ENCODE data around the gene DAGLB.

Gene DAGLB

GRCh38 chr7:6480323-6480660, 32.5 kb upstream of the DAGLB start:
- H3K27me3 ChIP-seq (ENCODE audit: control insufficient read depth, low read length): no peaks in the 10 kb centered on the region
- H3K9me2 ChIP-seq (replicated peaks; ENCODE audit: control insufficient read depth, low read length): no peaks in the 10 kb centered on the region
- peak overlapping the region; percentile 57 for H3K4me2 ChIP-seq (ENCODE audit: low read length)
- H3F3A ChIP-seq (ENCODE audit: control insufficient read depth, insufficient read depth): peaks cover 8% of the 10 kb centered on the region
- H3K4me3 ChIP-seq (ENCODE audit: low read length): peak overlapping the region; percentile 54
- peaks cover 43% of the 10 kb centered on the region for H4K20me1 ChIP-seq (ENCODE audit: control insufficient read depth, insufficient read depth, low read depth, low read length)
- peaks cover 55% of the 10 kb centered on the region for H3K36me3 ChIP-seq (ENCODE audit: control insufficient read depth, low read length)
- H3K27ac ChIP-seq (ENCODE audit: low read depth, low read length): peak overlapping the region; percentile 53
- TF ChIP-seq CTCF (IDR thresholded peaks at IDR 0.05; ENCODE audit: low read depth, low read length, poor library complexity, severe bottlenecking) (no peak), EZH2phosphoT487 (IDR thresholded peaks at IDR 0.05; ENCODE audit: borderline replicate concordance, low read length) (no peak)
- no peaks in the 10 kb centered on the region for H3K9me3 ChIP-seq (ENCODE audit: control insufficient read depth, insufficient read depth, low read length)
- peaks cover 95% of the 10 kb centered on the region for H3K79me2 ChIP-seq (ENCODE audit: control insufficient read depth, low read length)
- H3K4me1 ChIP-seq (ENCODE audit: control insufficient read depth, low read length): peaks cover 75% of the 10 kb centered on the region

- peaks cover 48% of the 10 kb centered on the region for H4K20me1 ChIP-seq (ENCODE audit: control insufficient read depth, insufficient read depth, low read depth, low read length)
- no peaks in the 10 kb centered on the region for H3K9me2 ChIP-seq (replicated peaks; ENCODE audit: control insufficient read depth, low read length)
- peaks cover 68% of the 10 kb centered on the region for H3K4me1 ChIP-seq (ENCODE audit: control insufficient read depth, low read length)
These were observed 31.3 kb upstream of the DAGLB start for GRCh38 chr7:6479067-6479466.

GRCh38 chr7:6478186-6478585, 30.4 kb upstream of the DAGLB start:
- Histone ChIP-seq H3K27me3 (ENCODE audit: control insufficient read depth, low read length) (no peaks in the 10 kb centered on the region), H3K4me1 (ENCODE audit: control insufficient read depth, low read length) (peaks cover 68% of the 10 kb centered on the region), H4K20me1 (ENCODE audit: control insufficient read depth, insufficient read depth, low read depth, low read length) (peaks cover 54% of the 10 kb centered on the region), H3K27ac (ENCODE audit: low read depth, low read length) (peak overlapping the region; percentile 53), H3K36me3 (ENCODE audit: control insufficient read depth, low read length) (peaks cover 75% of the 10 kb centered on the region), H3K79me2 (ENCODE audit: control insufficient read depth, low read length) (peaks cover 100% of the 10 kb centered on the region), H3F3A (ENCODE audit: control insufficient read depth, insufficient read depth) (peaks cover 8% of the 10 kb centered on the region), H3K9me3 (ENCODE audit: control insufficient read depth, insufficient read depth, low read length) (no peaks in the 10 kb centered on the region), H3K9me2 (replicated peaks; ENCODE audit: control insufficient read depth, low read length) (no peaks in the 10 kb centered on the region), H3K4me3 (ENCODE audit: low read length) (peak overlapping the region; percentile 25), H3K4me2 (ENCODE audit: low read length) (peak overlapping the region; percentile 57)
- TF ChIP-seq CTCF (IDR thresholded peaks at IDR 0.05; ENCODE audit: low read depth, low read length, poor library complexity, severe bottlenecking) (no peak), EZH2phosphoT487 (IDR thresholded peaks at IDR 0.05; ENCODE audit: borderline replicate concordance, low read length) (no peak)

More at GRCh38 chr7:6479067-6479466, 31.3 kb upstream of the DAGLB start:
- H3K79me2 ChIP-seq (ENCODE audit: control insufficient read depth, low read length): peaks cover 99% of the 10 kb centered on the region
- no peaks in the 10 kb centered on the region for H3K27me3 ChIP-seq (ENCODE audit: control insufficient read depth, low read length)
- peak overlapping the region; percentile 54 for H3K4me3 ChIP-seq (ENCODE audit: low read length)
- peak overlapping the region; percentile 57 for H3K4me2 ChIP-seq (ENCODE audit: low read length)
- H3K36me3 ChIP-seq (ENCODE audit: control insufficient read depth, low read length): peaks cover 66% of the 10 kb centered on the region
- peak overlapping the region; percentile 53 for H3K27ac ChIP-seq (ENCODE audit: low read depth, low read length)
- peaks cover 8% of the 10 kb centered on the region for H3F3A ChIP-seq (ENCODE audit: control insufficient read depth, insufficient read depth)
- no peak for TF ChIP-seq EZH2phosphoT487 (IDR thresholded peaks at IDR 0.05; ENCODE audit: borderline replicate concordance, low read length)
- TF ChIP-seq CTCF (IDR thresholded peaks at IDR 0.05; ENCODE audit: low read depth, low read length, poor library complexity, severe bottlenecking): no peak
- H3K9me3 ChIP-seq (ENCODE audit: control insufficient read depth, insufficient read depth, low read length): no peaks in the 10 kb centered on the region

GRCh38 chr7:6477318-6477660, 29.5 kb upstream of the DAGLB start:
- H3K9me2 ChIP-seq (replicated peaks; ENCODE audit: control insufficient read depth, low read length): no peaks in the 10 kb centered on the region

More at GRCh38 chr7:6477318-6477660, 29.5 kb upstream of the DAGLB start:
- H3K79me2 ChIP-seq (ENCODE audit: control insufficient read depth, low read length): peaks cover 96% of the 10 kb centered on the region
- H3K4me3 ChIP-seq (ENCODE audit: low read length): no peak overlapping the region
- no peak overlapping the region for H3K27ac ChIP-seq (ENCODE audit: low read depth, low read length)
- no peak for TF ChIP-seq EZH2phosphoT487 (IDR thresholded peaks at IDR 0.05; ENCODE audit: borderline replicate concordance, low read length)
- H3K4me1 ChIP-seq (ENCODE audit: control insufficient read depth, low read length): peaks cover 63% of the 10 kb centered on the region
- H3K36me3 ChIP-seq (ENCODE audit: control insufficient read depth, low read length): peaks cover 80% of the 10 kb centered on the region
- no peaks in the 10 kb centered on the region for H3K27me3 ChIP-seq (ENCODE audit: control insufficient read depth, low read length)
- H3K4me2 ChIP-seq (ENCODE audit: low read length): peak overlapping the region; percentile 57; the same call in 1 of the 2 replicates
- peaks cover 51% of the 10 kb centered on the region for H4K20me1 ChIP-seq (ENCODE audit: control insufficient read depth, insufficient read depth, low read depth, low read length)
- H3F3A ChIP-seq (ENCODE audit: control insufficient read depth, insufficient read depth): peaks cover 8% of the 10 kb centered on the region
- H3K9me3 ChIP-seq (ENCODE audit: control insufficient read depth, insufficient read depth, low read length): no peaks in the 10 kb centered on the region
